Measurements from ENCODE around the gene ATG14.
"Not testable (repeated sequence)": the region's sequence is repeated elsewhere in the genome, so short reads cannot be mapped to it uniquely, and the experiment has no call there.

ATG14 gene

GRCh38 chr14:55411426-55412389 is at the start of gene ATG14:
Gene ATG14, minus strand, starts transcription at chr14:55411830. Its CDS starts 8 bp downstream, at chr14:55411822.
- DNase-seq: peak; percentile 71 to 91

GRCh38 chr14:55458800-55459515 is 47.3 kb upstream of the ATG14 start:
- DNase-seq: no peak

- DNase-seq: no peak
Observed at GRCh38 chr14:55457496-55457895, 45.9 kb upstream of the ATG14 start.

GRCh38 chr14:55456411-55456810 is 44.8 kb upstream of the ATG14 start:
- not testable (repeated sequence) for DNase-seq

- peak; percentile 7 to 18 for DNase-seq
Observed at GRCh38 chr14:55454264-55455002, 42.8 kb upstream of the ATG14 start.

- DNase-seq: no peak
Observed at GRCh38 chr14:55451950-55452349, 40.3 kb upstream of the ATG14 start.

GRCh38 chr14:55451398-55451797 is 39.8 kb upstream of the ATG14 start:
- DNase-seq: no peak

- no peak for DNase-seq
Observed at GRCh38 chr14:55450987-55451386, 39.4 kb upstream of the ATG14 start.

GRCh38 chr14:55450539-55450938 is 38.9 kb upstream of the ATG14 start:
- DNase-seq: no peak

GRCh38 chr14:55450124-55450523 is 38.5 kb upstream of the ATG14 start:
- DNase-seq: no peak

- no peak for DNase-seq
Observed at GRCh38 chr14:55449116-55449515, 37.5 kb upstream of the ATG14 start.

- no peak for DNase-seq
Observed at GRCh38 chr14:55448141-55448614, 36.5 kb upstream of the ATG14 start.

GRCh38 chr14:55446833-55447232 is 35.2 kb upstream of the ATG14 start:
- peak in 1 of 2 experiments; percentile 45 for DNase-seq

- DNase-seq: peak; percentile 73 to 94
Observed at GRCh38 chr14:55446127-55446736, 34.6 kb upstream of the ATG14 start.

GRCh38 chr14:55441286-55441685 is 29.7 kb upstream of the ATG14 start:
- DNase-seq: no peak

- DNase-seq: no peak
Observed at GRCh38 chr14:55440385-55440784, 28.8 kb upstream of the ATG14 start, which contains the start of gene TBPL2. Gene TBPL2, minus strand, starts transcription at chr14:55440616. Its CDS starts 167 bp downstream, at chr14:55440449.

- DNase-seq: peak; percentile 43 to 84
Observed at GRCh38 chr14:55438066-55438683, 26.5 kb upstream of the ATG14 start.

GRCh38 chr14:55436931-55437330 is 25.3 kb upstream of the ATG14 start:
- DNase-seq: no peak

GRCh38 chr14:55436519-55436918 is 24.9 kb upstream of the ATG14 start:
- DNase-seq: no peak

- DNase-seq: peak in 1 of 2 experiments; percentile 16
Observed at GRCh38 chr14:55434805-55435174, 23.2 kb upstream of the ATG14 start.

GRCh38 chr14:55433880-55434804 is 22.5 kb upstream of the ATG14 start:
- no peak for DNase-seq
